ENCODE measurements around the gene OTUD1. TPM values are rescaled to one million over a fixed set of nuclear protein-coding genes. Genes with fewer than 3 reads are reported as not detected.
A peak's percentile ranks its signal among the peaks of the same experiment; 100 is the strongest.

OTUD1 gene
- total RNA-seq, 4 donors from 2014 or later = 9.3 to 19.1 (median 11.4) TPM

- Histone ChIP-seq H3K27me3 (no peaks in the 10 kb centered on the region), H3K36me3 (no peaks in the 10 kb centered on the region), H3K4me1 (no peaks in the 10 kb centered on the region), H3K9me3 (no peaks in the 10 kb centered on the region), H3K4me3 (no peak overlapping the region), H3K27ac (replicated peaks in 1 of 4) (no peak overlapping the region)
- intact Hi-C loops (cut with DNase I) = no loop called here
- 65% methylated on average over 5 of the region's 5 CpGs for WGBS
- DNase-seq (ENCODE audit: extremely low spot score) = peak; percentile 64
- TF ChIP-seq POLR2A (IDR thresholded peaks at IDR 0.05; ENCODE audit: low read depth) (no peak), CTCF (IDR thresholded peaks at IDR 0.05) (no peak), POLR2AphosphoS5 (IDR thresholded peaks at IDR 0.05) (no peak), EP300 (IDR thresholded peaks at IDR 0.05) (no peak)
Observed at GRCh38 chr10:23419201-23419600, 19.7 kb upstream of the OTUD1 start.

GRCh38 chr10:23419655-23420329 is 19.1 kb upstream of the OTUD1 start:
- Histone ChIP-seq H3K4me3 (no peak overlapping the region), H3K9me3 (no peaks in the 10 kb centered on the region), H3K4me1 (no peaks in the 10 kb centered on the region), H3K27me3 (no peaks in the 10 kb centered on the region), H3K36me3 (no peaks in the 10 kb centered on the region), H3K27ac (replicated peaks in 1 of 4) (no peak overlapping the region)
- peak; percentile 26 for DNase-seq (ENCODE audit: extremely low spot score)
- intact Hi-C loops (cut with DNase I) = no loop called here
- 88% methylated on average over 7 of the region's 7 CpGs for WGBS
- TF ChIP-seq EP300 (IDR thresholded peaks at IDR 0.05) (no peak), POLR2A (IDR thresholded peaks at IDR 0.05; ENCODE audit: low read depth) (no peak), POLR2AphosphoS5 (IDR thresholded peaks at IDR 0.05) (no peak)

GRCh38 chr10:23421397-23421796 is 17.5 kb upstream of the OTUD1 start:
- intact Hi-C loops (cut with DNase I) = no loop called here
- no peaks in the 10 kb centered on the region for H3K27me3 ChIP-seq
- WGBS = 96% methylated on average over 1 of the region's 1 CpG

GRCh38 chr10:23422003-23422411 is 16.9 kb upstream of the OTUD1 start:
- Histone ChIP-seq H3K27me3 (no peaks in the 10 kb centered on the region), H3K9me3 (no peaks in the 10 kb centered on the region), H3K4me3 (no peak overlapping the region), H3K4me1 (no peaks in the 10 kb centered on the region), H3K36me3 (no peaks in the 10 kb centered on the region), H3K27ac (replicated peaks in 1 of 4) (no peak overlapping the region)
- intact Hi-C loops (cut with DNase I) = no loop called here
- peak; percentile 4 for DNase-seq (ENCODE audit: extremely low spot score)
- 72% methylated on average over 2 of the region's 2 CpGs for whole genome bisulfite sequencing
- TF ChIP-seq POLR2A (IDR thresholded peaks at IDR 0.05; ENCODE audit: low read depth) (no peak), EP300 (IDR thresholded peaks at IDR 0.05) (no peak), CTCF (IDR thresholded peaks at IDR 0.05) (no peak), POLR2AphosphoS5 (IDR thresholded peaks at IDR 0.05) (no peak)

More at GRCh38 chr10:23421397-23421796, 17.5 kb upstream of the OTUD1 start:
- Histone ChIP-seq H3K4me1 (no peaks in the 10 kb centered on the region), H3K36me3 (no peaks in the 10 kb centered on the region), H3K27ac (replicated peaks in 1 of 4) (no peak overlapping the region), H3K4me3 (no peak overlapping the region), H3K9me3 (no peaks in the 10 kb centered on the region)
- DNase-seq (ENCODE audit: extremely low spot score) = peak; percentile 77
- TF ChIP-seq POLR2A (IDR thresholded peaks at IDR 0.05; ENCODE audit: low read depth) = no peak
- TF ChIP-seq CTCF (IDR thresholded peaks at IDR 0.05) = no peak
- TF ChIP-seq EP300 (IDR thresholded peaks at IDR 0.05) = no peak
- TF ChIP-seq POLR2AphosphoS5 (IDR thresholded peaks at IDR 0.05) = no peak

- Histone ChIP-seq H3K27ac (replicated peaks in 1 of 4) (no peak overlapping the region), H3K4me3 (no peak overlapping the region), H3K4me1 (no peaks in the 10 kb centered on the region), H3K27me3 (no peaks in the 10 kb centered on the region), H3K36me3 (no peaks in the 10 kb centered on the region), H3K9me3 (no peaks in the 10 kb centered on the region)
- WGBS = 53% methylated on average over 1 of the region's 1 CpG
- DNase-seq (ENCODE audit: extremely low spot score) = no peak
- intact Hi-C loops (cut with DNase I) = loop anchor here (10.0 kb wide), 1 partner anchor 337 kb away; the partner anchor contains the start of gene MSRB2
- TF ChIP-seq POLR2AphosphoS5 (IDR thresholded peaks at IDR 0.05) (no peak), POLR2A (IDR thresholded peaks at IDR 0.05; ENCODE audit: low read depth) (no peak), CTCF (IDR thresholded peaks at IDR 0.05) (no peak), EP300 (IDR thresholded peaks at IDR 0.05) (no peak)
Observed at GRCh38 chr10:23432166-23432565, 6.7 kb upstream of the OTUD1 start.
